SHP77 treated with DMSO at 0.1 percent for 48 hours (cell line): ENCODE data around the gene RPL32.

Experiments used
- DNase-seq: peaks from one replicate; lab custom pipeline; 2025; lab: John Stamatoyannopoulos, UW

The RPL32 gene

GRCh38 chr3:12832350-12833221 lies 8.8 kb downstream of the RPL32 start:
- no peak for DNase-seq

GRCh38 chr3:12831301-12831866 lies 10.0 kb downstream of the RPL32 start:
- no peak for DNase-seq

GRCh38 chr3:12830785-12831156 lies 10.6 kb downstream of the RPL32 start:
- no peak for DNase-seq

GRCh38 chr3:12829886-12830784 lies 11.2 kb downstream of the RPL32 start:
- DNase-seq = no peak

- DNase-seq = no peak
Measured at GRCh38 chr3:12829404-12829803, 12.0 kb downstream of the RPL32 start.

GRCh38 chr3:12828751-12829150 lies 12.6 kb downstream of the RPL32 start:
- no peak for DNase-seq

- no peak for DNase-seq
Measured at GRCh38 chr3:12825156-12825555, 16.2 kb downstream of the RPL32 start.

GRCh38 chr3:12824299-12824698 lies 17.1 kb downstream of the RPL32 start:
- DNase-seq = no peak

GRCh38 chr3:12822725-12823373 lies 18.5 kb downstream of the RPL32 start:
- DNase-seq = no peak

GRCh38 chr3:12818773-12819172 lies 22.6 kb downstream of the RPL32 start:
- DNase-seq = no peak

GRCh38 chr3:12818273-12818672 lies 23.1 kb downstream of the RPL32 start:
- DNase-seq = no peak

GRCh38 chr3:12817343-12817710 lies 24.0 kb downstream of the RPL32 start:
- no peak for DNase-seq

GRCh38 chr3:12816521-12817342 lies 24.6 kb downstream of the RPL32 start:
- DNase-seq = no peak

GRCh38 chr3:12815719-12816118 lies 25.6 kb downstream of the RPL32 start:
- DNase-seq = no peak

- DNase-seq = no peak
Measured at GRCh38 chr3:12815078-12815477, 26.3 kb downstream of the RPL32 start.

- no peak for DNase-seq
Measured at GRCh38 chr3:12813967-12814366, 27.4 kb downstream of the RPL32 start.

GRCh38 chr3:12812812-12813211 lies 28.6 kb downstream of the RPL32 start:
- no peak for DNase-seq

GRCh38 chr3:12810961-12811360 lies 30.4 kb downstream of the RPL32 start:
- DNase-seq = no peak

- no peak for DNase-seq
Measured at GRCh38 chr3:12810013-12810780, 31.2 kb downstream of the RPL32 start.

GRCh38 chr3:12809435-12809834 lies 31.9 kb downstream of the RPL32 start:
- DNase-seq = no peak

- DNase-seq = no peak
Measured at GRCh38 chr3:12809001-12809400, 32.4 kb downstream of the RPL32 start.
